Activated naive CD8-positive, alpha-beta T cell (primary cell): ENCODE data around the gene LSAMP.
"Not testable (repeated sequence)": the region's sequence is repeated elsewhere in the genome, so short reads cannot be mapped to it uniquely, and the experiment has no call there.

Source experiments
- H3K27ac Mint-ChIP-seq: one replicate; pipeline ENCODE4 v1.8.0; 2021; ENCODE audit warnings: mixed read lengths
- H3K27me3 Mint-ChIP-seq: one replicate; pipeline ENCODE4 v1.8.0; 2021; ENCODE audit warnings: mixed read lengths
- H3K36me3 Mint-ChIP-seq: one replicate; pipeline ENCODE4 v1.8.0; 2021; ENCODE audit warnings: mixed read lengths
- H3K4me1 Mint-ChIP-seq: one replicate; pipeline ENCODE4 v1.8.0; 2021; ENCODE audit warnings: low read depth, mixed read lengths
- H3K4me3 Mint-ChIP-seq: one replicate; pipeline ENCODE4 v1.8.0; 2021; ENCODE audit warnings: mild to moderate bottlenecking, mixed read lengths
- H3K9me3 Mint-ChIP-seq: one replicate; pipeline ENCODE4 v1.8.0; 2021; ENCODE audit warnings: low read depth, mixed read lengths

The LSAMP gene

DNA sequence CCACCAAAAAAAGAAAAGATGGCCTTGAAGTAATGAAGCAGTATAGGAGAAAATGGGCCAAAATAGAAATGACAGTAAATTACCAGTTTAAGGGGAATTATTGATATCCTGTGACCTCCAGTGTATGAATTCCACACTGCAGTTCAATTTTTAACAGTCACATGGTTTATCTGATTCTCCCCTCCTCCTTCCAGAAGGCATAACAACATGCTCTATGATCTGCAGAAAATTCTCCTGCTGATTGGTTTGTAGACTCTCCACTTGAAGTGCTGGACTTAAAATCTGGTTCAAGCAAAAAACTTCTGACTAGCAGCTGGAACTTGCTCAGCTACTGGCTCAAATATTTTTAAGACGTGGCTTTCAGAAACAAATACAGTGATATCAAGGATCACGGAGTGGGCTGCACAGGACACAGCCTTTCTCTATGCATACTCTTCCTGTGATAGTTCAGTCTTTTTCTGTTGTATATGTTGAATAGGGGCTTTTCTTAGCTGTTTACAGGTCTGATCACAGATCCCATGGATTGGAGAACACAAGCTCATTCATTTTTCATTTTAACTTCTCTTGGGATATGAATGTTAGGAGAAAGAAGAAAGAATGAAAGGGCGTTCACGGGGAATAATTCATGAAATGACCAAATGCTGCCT lies 211.5 kb downstream of the LSAMP start:
- Mint-ChIP-seq H3K4me1 (no peaks in the 10 kb centered on the region), H3K27me3 (no peaks in the 10 kb centered on the region), H3K36me3 (no peaks in the 10 kb centered on the region), H3K9me3 (no peaks in the 10 kb centered on the region), H3K27ac (no peak overlapping the region), H3K4me3 (no peak overlapping the region)

DNA sequence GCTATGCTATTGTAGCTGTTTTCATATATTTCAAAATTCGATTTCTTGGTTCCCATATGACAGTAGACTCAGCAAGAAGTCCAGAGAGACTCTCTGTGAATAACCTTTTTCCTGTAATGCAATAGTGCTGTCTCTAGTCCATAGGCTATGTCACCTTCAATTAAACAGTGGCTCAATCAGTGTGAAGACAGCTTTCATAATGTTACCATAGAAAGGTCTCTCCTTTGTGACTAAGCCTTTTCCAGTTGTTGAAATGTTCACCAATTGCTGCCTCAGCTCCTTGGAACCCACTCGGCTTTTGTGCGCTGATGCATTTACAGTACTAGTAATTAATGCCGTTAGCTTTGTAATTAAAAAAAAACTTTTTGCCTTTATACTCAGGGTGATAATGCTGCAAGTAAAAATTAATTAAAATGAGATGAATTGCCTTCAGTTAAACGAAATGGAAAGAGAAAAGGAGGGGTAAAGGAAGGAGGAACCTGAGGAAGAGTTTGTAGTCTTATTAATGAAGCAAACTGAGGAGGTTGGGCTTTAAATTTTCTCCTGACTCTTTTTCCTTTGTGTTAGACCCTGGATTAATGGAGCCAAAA lies 214.8 kb downstream of the LSAMP start:
- Mint-ChIP-seq H3K4me3 (no peak overlapping the region), H3K27ac (no peak overlapping the region), H3K9me3 (no peaks in the 10 kb centered on the region), H3K4me1 (no peaks in the 10 kb centered on the region), H3K27me3 (no peaks in the 10 kb centered on the region), H3K36me3 (no peaks in the 10 kb centered on the region)

DNA sequence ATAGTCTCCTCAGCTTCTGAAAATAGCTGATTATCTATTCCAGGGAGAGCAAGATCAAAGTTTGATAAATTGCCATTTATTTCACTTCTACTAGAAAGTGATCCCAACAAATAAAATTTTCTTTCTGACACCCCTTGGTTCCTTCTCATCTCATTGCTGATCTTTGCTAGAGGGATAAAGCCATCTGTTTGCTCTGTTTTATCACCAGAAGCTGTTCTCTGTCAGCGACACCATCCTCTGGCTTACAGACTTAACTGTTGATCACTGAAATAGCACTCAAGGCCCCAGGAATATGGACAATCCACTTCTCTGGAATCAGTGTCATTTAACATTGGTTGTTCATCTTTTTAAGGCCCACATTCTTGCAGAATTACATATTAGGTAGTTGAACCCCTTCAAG lies 219.0 kb downstream of the LSAMP start:
- Mint-ChIP-seq H3K4me1 (no peaks in the 10 kb centered on the region), H3K36me3 (no peaks in the 10 kb centered on the region), H3K4me3 (no peak overlapping the region), H3K27me3 (no peaks in the 10 kb centered on the region), H3K27ac (no peak overlapping the region), H3K9me3 (no peaks in the 10 kb centered on the region)

DNA sequence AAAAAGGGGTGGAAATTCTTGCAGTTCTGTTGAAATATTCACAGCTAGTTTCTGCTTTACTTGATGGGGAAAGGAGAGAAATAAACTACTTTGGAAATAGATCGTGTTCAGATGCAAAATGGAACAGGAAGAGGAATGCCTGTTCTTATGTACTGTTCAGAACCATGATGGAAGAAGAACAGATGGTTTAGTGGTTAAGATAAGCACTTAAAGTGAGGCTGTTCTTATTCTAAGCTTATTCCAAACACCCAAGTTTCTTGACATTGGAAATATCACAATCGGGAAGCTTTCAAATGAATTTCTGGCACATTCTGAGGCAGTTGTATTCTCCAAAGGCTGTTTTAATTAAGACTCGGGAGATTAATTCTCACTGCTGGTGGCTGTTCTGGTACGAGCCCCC lies 228.5 kb downstream of the LSAMP start:
- no peaks in the 10 kb centered on the region for H3K36me3 Mint-ChIP-seq
- H3K27ac Mint-ChIP-seq = no peak overlapping the region

DNA sequence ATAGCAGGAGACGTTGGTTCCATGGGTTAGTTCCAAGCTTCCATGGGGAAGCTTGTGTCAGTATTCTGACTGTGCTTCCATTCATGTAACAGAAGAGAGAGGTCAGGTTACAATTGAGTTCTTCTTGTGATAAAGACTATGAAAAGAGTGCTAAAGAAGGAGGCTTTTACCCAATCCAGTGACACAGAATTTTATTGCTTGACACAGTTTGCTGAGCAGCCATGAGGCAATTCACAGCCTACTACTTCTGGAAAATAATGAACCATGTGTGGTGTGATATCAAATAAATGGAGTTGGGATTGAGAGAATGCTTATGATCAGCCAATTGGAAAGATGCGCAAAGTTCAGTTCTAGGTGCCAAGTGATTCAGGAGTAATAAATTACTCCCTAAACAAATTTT lies 233.4 kb downstream of the LSAMP start:
- Mint-ChIP-seq H3K4me1 (no peaks in the 10 kb centered on the region), H3K27me3 (no peaks in the 10 kb centered on the region), H3K4me3 (no peak overlapping the region), H3K36me3 (peaks cover 2% of the 10 kb centered on the region), H3K9me3 (peaks cover 8% of the 10 kb centered on the region), H3K27ac (no peak overlapping the region)

More for the DNA sequence above, 228.5 kb downstream of the LSAMP start:
- Mint-ChIP-seq H3K27me3 (no peaks in the 10 kb centered on the region), H3K9me3 (peaks cover 9% of the 10 kb centered on the region), H3K4me3 (no peak overlapping the region), H3K4me1 (no peaks in the 10 kb centered on the region)

DNA sequence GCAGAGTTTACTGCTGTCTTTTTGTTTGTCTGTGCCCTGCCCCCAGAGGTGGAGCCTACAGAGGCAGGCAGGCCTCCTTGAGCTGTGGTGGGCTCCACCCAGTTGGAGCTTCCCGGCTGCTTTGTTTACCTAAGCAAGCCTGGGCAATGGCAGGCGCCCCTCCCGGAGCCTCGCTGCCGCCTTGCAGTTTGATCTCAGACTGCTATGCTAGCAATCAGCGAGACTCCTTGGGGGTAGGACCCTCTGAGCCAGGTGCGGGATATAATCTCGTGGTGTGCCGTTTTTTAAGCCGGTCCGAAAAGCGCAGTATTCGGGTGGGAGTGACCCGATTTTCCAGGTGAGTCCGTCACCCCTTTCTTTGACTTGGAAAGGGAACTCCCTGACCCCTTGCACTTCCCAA lies 236.5 kb downstream of the LSAMP start:
- H3K27me3 Mint-ChIP-seq, H3K27ac Mint-ChIP-seq, H3K9me3 Mint-ChIP-seq, H3K4me3 Mint-ChIP-seq, H3K4me1 Mint-ChIP-seq, H3K36me3 Mint-ChIP-seq: not testable (repeated sequence)

DNA sequence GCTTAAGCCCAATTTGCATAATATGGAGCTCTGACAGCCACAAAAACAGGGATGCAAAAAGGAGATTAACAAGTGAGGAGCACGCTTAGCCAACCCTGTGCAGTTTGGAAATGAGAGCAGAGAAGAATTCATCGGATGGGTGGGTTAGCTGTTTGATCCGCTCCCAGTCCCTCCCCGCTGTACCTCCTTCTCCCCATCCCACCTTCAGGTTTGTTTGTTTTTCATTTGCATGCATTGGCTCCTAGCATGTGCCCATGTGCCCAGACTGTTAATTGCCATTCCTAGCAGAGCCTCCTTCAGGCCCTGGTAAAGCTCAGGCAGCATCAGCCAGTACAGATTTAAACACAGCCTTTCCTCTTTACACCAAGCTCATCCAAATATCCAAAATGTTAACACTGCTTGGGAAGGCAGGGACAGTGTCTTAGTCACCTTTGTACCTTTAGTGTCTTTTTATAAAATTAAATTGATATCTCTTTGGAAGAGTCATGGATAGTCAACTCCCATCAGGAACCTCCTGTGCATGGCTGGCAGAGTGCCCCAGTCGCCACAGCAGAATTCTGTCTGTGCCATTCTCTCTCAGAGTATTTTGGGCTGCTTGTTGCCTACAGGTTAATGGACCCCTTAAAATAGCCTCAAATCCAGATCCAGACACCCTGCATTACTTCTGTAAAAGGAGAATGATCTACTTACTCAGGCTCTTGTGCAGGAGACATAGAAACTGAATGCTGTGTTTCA lies 244.2 kb downstream of the LSAMP start:
- no peaks in the 10 kb centered on the region for H3K27me3 Mint-ChIP-seq
- H3K9me3 Mint-ChIP-seq = peaks cover 6% of the 10 kb centered on the region
- H3K4me3 Mint-ChIP-seq = no peak overlapping the region
- H3K4me1 Mint-ChIP-seq = no peaks in the 10 kb centered on the region
- H3K36me3 Mint-ChIP-seq = no peaks in the 10 kb centered on the region
- no peak overlapping the region for H3K27ac Mint-ChIP-seq

DNA sequence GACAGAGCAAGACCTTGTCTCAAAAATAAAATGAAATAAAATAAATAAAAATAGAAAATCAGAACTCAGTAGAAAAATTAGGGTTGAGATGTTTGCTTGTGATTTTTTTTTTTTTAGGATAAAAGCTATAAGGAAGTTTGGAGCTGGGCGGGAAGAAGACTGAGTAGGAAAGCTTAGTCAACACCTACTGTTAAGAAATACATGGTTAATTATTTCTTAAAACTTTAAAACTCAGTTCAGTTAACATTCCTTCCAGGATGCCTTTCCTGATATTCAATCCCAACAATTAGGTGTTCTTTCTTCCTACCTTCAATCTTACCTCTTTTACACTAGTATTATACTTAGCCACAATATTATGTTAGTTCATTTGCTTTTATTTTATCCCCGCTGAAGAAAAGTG lies 246.2 kb downstream of the LSAMP start:
- Mint-ChIP-seq H3K27me3 (no peaks in the 10 kb centered on the region), H3K9me3 (peaks cover 7% of the 10 kb centered on the region), H3K27ac (no peak overlapping the region), H3K36me3 (no peaks in the 10 kb centered on the region), H3K4me1 (no peaks in the 10 kb centered on the region), H3K4me3 (no peak overlapping the region)

DNA sequence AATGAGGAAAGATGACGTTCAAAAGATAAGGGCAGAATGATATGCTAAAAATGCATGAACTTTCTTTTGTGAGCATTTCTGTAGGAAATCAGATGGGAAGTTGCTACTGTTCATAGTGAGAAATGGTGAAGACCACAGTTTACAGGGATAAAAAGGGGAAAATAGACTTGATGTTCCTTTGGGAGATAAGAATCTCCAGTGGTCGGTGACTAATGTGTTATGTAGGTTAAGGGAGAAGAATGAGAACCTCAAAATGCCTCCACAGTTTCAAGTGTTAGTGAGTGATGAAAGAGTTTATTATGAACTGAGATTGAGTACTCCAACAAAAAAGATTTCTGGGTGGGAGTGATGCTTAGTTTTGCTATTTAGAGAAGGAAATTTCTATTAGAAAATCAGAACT lies 247.2 kb downstream of the LSAMP start:
- Mint-ChIP-seq H3K36me3 (no peaks in the 10 kb centered on the region), H3K27ac (no peak overlapping the region), H3K27me3 (no peaks in the 10 kb centered on the region), H3K4me3 (no peak overlapping the region), H3K9me3 (peaks cover 10% of the 10 kb centered on the region), H3K4me1 (no peaks in the 10 kb centered on the region)

DNA sequence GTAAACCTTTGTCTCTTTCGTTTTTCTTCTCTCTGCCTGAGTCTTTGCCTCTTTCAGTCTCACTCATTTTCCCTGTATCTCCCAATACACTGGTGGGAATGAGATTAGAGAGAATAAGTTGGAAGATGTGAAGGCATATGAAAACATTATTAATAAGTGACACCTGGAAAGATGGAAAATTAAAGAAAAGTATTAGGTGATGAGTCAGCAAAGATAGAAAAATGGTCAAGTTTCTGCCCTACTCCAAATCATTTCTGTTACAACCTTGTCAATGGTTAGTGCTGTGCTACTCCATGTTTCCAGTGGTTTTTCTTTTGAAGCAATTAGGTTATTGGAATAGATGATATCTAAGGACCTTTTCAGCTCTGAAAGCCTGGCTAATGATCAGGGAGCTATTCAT lies 252.8 kb downstream of the LSAMP start:
- H3K9me3 Mint-ChIP-seq = peaks cover 9% of the 10 kb centered on the region
- H3K4me3 Mint-ChIP-seq = no peak overlapping the region
- H3K36me3 Mint-ChIP-seq = no peaks in the 10 kb centered on the region
- no peak overlapping the region for H3K27ac Mint-ChIP-seq
- H3K4me1 Mint-ChIP-seq = no peaks in the 10 kb centered on the region
- H3K27me3 Mint-ChIP-seq = no peaks in the 10 kb centered on the region

DNA sequence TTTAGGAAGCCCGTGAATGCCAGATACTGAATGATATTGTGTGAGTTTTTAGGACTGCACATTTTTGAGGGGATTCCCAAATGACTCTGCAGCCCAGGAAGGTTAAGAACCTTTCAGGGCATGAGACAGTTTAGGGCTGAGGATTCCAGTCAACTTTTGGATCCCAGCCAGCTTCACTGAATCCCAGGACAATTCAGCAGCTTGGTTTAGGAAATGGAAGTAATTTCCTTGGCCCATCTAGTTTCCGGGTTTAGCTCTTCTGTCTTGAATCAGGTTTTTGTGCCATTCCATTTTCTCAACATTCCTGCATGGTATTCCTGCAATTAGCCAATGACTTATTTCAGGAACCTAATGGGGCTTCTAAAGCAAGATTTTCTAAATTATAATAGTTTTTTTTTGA lies 253.9 kb downstream of the LSAMP start:
- Mint-ChIP-seq H3K27me3 (no peaks in the 10 kb centered on the region), H3K9me3 (peaks cover 9% of the 10 kb centered on the region), H3K4me3 (no peak overlapping the region), H3K36me3 (no peaks in the 10 kb centered on the region), H3K27ac (no peak overlapping the region), H3K4me1 (no peaks in the 10 kb centered on the region)

DNA sequence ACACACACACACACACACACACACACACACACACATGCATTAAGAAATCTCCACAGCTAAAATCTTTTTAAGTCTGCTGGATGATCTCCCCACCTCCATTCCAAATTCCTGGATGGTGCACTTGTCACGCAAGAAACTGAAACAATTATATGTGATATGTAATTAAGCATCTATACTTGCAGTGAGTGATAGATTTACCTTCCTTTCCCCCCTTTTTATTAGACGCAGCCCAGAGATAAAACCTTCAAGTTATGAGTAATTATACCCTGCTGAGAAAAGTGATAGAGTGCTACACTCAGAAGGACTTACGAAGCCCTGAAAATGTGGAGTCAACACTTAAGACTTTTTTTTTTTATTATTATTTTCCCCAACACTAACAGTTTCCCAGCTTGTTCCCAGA lies 255.2 kb downstream of the LSAMP start:
- H3K4me1 Mint-ChIP-seq = no peaks in the 10 kb centered on the region
- no peak overlapping the region for H3K4me3 Mint-ChIP-seq
- H3K9me3 Mint-ChIP-seq = peaks cover 9% of the 10 kb centered on the region
- no peaks in the 10 kb centered on the region for H3K27me3 Mint-ChIP-seq
- no peaks in the 10 kb centered on the region for H3K36me3 Mint-ChIP-seq
- H3K27ac Mint-ChIP-seq = no peak overlapping the region

DNA sequence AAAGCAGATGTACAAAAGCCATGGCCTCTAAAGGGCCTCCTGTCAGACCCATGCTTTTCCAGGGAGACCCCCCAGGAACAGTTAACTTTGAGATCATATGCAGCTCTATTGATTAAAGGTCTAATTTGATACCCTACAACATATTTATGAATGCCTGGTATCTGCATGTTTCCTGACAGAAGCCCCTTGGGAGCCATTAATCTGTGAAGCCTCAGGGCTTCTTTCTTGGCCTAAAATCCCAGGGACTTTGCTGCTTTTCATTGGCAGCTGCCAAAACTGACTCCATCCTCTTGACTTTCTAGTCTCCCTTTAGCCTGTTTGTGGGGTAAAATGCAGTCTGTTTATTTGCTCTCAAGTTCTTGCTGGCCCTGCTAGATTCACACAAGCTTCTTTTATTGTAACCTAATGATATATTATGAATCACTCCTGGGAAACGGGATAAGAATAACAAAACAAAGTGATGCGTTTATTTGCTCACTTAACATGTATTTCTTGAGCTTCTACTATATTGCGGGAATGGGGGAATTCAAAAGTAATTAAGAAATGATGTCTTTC lies 257.0 kb downstream of the LSAMP start:
- Mint-ChIP-seq H3K27me3 (no peaks in the 10 kb centered on the region), H3K4me3 (no peak overlapping the region), H3K4me1 (no peaks in the 10 kb centered on the region), H3K27ac (no peak overlapping the region), H3K36me3 (no peaks in the 10 kb centered on the region), H3K9me3 (peaks cover 5% of the 10 kb centered on the region)

DNA sequence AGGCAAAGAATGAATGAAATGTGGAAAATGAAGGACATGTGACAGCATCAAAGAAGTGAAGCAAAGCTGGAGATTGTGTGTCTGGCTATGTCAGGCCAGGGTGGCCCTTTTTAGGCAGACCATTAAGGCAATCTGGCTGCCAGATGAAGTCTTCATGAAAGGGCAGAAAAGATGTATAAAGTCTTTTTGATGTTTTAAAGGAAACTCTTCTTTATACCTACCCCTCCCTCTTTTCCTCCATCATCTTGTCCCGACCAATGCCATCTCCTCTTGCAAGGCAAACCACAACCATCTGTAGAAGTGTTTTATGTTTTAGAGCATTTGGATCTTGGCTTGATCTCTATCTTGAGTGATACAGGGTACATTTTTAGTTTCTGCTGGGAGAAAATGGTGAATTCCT lies 259.2 kb downstream of the LSAMP start:
- Mint-ChIP-seq H3K4me3 (no peak overlapping the region), H3K27ac (no peak overlapping the region), H3K9me3 (peaks cover 8% of the 10 kb centered on the region)

DNA sequence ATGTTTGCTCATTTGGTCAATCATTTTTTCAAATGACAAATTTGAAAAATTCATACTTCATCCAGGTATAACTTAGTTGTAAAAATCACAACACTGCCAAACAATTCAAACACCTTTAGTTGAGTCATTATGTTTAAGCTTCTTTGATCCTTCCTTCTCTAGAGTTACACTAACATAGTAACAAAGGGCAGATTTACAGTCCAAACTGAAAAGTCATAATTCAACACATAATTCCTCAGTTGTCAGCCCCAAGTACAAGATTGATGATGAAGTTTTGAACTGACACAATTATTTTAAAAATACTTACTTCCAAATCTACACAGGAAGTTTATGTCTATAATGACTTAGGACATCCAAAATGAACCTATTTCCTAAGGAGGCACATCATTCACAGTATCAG lies 264.1 kb downstream of the LSAMP start:
- Mint-ChIP-seq H3K4me1 (no peaks in the 10 kb centered on the region), H3K27ac (no peak overlapping the region), H3K4me3 (no peak overlapping the region), H3K27me3 (no peaks in the 10 kb centered on the region), H3K36me3 (no peaks in the 10 kb centered on the region), H3K9me3 (peaks cover 4% of the 10 kb centered on the region)

More for the DNA sequence above, 259.2 kb downstream of the LSAMP start:
- Mint-ChIP-seq H3K36me3 (no peaks in the 10 kb centered on the region), H3K27me3 (no peaks in the 10 kb centered on the region), H3K4me1 (no peaks in the 10 kb centered on the region)
